Measurements from ENCODE around the gene AFDN.

Gene AFDN

DNA sequence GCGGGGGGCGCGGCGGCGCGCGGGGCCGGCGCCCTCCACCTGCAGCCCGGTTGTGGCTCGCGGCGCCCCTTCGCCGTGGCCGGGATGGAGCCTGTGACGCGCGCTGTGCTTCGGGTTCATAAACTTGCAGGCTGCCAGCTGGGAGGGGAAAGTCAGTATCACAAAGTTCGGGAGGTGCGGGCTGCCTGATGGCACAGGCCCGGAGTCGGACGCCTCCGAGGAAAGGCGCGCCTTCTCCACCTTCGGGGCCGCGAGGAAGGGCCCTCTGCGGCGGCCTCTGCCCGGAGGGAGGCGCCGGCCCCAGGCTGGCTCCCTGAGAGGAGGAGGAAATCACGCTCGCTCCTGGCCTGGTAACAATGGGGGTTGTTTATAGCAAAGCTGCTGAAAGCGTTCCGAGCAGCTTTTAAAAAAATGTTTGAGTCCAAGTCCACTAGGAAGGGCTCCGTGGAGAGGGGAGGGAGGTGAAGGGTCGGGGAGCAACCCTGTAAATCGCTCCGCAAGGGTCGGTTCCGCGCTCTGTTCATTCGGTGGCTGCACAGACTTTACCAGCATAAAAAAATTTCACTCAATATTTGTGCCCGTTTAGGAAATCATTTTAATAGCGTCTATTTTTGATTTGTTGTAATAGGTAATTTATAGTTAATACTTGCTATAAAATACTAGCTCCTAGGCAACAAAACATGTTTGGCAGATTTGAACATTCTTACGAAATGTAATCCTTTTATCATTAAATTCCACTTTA lies 1.0 kb downstream of the AFDN start:
- TF ChIP-seq, protein P1, sequence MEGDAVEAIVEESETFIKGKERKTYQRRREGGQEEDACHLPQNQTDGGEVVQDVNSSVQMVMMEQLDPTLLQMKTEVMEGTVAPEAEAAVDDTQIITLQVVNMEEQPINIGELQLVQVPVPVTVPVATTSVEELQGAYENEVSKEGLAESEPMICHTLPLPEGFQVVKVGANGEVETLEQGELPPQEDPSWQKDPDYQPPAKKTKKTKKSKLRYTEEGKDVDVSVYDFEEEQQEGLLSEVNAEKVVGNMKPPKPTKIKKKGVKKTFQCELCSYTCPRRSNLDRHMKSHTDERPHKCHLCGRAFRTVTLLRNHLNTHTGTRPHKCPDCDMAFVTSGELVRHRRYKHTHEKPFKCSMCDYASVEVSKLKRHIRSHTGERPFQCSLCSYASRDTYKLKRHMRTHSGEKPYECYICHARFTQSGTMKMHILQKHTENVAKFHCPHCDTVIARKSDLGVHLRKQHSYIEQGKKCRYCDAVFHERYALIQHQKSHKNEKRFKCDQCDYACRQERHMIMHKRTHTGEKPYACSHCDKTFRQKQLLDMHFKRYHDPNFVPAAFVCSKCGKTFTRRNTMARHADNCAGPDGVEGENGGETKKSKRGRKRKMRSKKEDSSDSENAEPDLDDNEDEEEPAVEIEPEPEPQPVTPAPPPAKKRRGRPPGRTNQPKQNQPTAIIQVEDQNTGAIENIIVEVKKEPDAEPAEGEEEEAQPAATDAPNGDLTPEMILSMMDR (IDR thresholded peaks at IDR 0.05; ENCODE audit: control insufficient read depth, insufficient read depth, low read depth, low read length, missing control alignments) = no peak
- no peak for DNase-seq (ENCODE audit: low read depth)
- peak overlapping the region; percentile 64 for H3K4me3 ChIP-seq (ENCODE audit: control insufficient read depth, low read depth, low read length)

DNA sequence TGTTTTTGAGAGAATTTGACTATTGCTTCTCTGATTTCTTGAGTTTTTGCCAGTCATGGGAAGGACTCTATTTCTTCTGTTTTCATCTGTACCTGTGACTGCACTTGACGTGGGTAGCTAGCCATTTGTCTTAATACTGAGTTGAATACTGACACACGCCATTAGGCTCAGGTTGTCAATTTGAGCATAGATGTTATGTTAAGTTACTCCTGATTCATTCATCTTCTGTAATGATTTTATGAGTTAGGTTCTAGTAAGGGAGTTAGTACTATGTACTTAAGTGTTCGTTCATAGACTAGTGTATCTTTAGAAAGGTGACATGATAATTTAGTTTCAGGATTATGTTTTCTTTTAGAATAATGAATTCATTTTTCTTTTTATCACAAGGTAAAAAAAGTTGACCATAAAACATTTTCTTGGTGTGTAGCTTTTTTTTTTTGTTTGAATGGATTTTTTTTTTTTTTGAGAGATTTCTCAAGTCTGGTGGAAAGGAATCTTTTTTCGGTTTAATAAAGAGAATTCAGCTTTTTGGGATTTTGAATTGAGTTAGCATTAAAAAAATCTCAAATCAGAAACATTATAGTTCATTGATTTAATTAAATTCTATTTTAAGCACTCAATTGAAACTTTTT lies 1.7 kb downstream of the AFDN start:
- no peak for DNase-seq (ENCODE audit: low read depth)
- H3K4me3 ChIP-seq (ENCODE audit: control insufficient read depth, low read depth, low read length) = no peak overlapping the region
- TF ChIP-seq, protein P1 (IDR thresholded peaks at IDR 0.05; ENCODE audit: control insufficient read depth, insufficient read depth, low read depth, low read length, missing control alignments) = no peak

DNA sequence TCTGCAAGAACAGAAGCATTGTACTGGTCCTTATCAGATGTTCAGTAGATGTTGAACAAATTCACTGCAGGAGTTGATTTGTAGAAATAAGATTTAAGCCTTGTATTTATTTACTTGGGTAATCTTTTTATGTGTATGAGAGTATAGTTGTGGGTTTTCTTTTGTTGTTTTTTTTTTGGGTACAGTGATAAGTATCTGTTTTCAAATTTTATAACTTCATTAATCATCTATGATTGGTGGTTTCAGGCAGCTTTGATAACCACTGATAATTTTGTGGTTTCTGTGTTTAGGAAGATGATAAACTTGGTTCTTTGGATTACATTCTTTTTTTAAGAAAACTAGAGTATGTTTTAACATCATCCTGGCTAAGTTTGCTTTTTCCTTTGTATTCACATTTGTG lies 2.8 kb downstream of the AFDN start:
- H3K4me3 ChIP-seq (ENCODE audit: control insufficient read depth, low read depth, low read length) = no peak overlapping the region
- TF ChIP-seq, protein P1 (IDR thresholded peaks at IDR 0.05; ENCODE audit: control insufficient read depth, insufficient read depth, low read depth, low read length, missing control alignments) = no peak
- DNase-seq (ENCODE audit: low read depth) = no peak

DNA sequence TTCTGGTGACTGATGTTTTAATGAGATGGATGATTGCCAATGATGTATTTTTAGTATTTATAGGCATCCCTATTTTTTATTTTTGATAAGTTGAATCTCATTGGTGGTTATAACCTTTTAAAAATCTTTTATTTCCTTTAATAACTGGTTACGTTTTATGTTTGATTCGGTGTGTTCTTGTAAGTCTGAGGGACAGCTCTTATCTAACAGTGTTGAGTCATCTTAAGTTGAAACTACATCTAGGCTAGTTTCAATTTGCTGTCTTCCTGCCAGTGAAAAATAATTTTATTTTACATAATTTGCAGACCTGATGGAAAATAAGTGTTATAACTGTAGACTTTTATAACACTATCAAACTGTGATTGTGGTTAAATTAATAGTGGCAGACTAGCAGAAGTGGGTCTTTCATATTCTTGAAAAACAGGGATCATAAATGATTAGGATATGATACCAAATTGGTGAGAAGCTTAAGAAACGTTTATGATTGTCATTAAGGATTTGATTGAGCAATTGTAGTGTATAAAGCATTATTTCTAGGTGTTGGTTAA lies 4.6 kb downstream of the AFDN start:
- H3K4me3 ChIP-seq (ENCODE audit: control insufficient read depth, low read depth, low read length) = no peak overlapping the region
- no peak for DNase-seq (ENCODE audit: low read depth)
- TF ChIP-seq, protein P1 (IDR thresholded peaks at IDR 0.05; ENCODE audit: control insufficient read depth, insufficient read depth, low read depth, low read length, missing control alignments) = no peak

DNA sequence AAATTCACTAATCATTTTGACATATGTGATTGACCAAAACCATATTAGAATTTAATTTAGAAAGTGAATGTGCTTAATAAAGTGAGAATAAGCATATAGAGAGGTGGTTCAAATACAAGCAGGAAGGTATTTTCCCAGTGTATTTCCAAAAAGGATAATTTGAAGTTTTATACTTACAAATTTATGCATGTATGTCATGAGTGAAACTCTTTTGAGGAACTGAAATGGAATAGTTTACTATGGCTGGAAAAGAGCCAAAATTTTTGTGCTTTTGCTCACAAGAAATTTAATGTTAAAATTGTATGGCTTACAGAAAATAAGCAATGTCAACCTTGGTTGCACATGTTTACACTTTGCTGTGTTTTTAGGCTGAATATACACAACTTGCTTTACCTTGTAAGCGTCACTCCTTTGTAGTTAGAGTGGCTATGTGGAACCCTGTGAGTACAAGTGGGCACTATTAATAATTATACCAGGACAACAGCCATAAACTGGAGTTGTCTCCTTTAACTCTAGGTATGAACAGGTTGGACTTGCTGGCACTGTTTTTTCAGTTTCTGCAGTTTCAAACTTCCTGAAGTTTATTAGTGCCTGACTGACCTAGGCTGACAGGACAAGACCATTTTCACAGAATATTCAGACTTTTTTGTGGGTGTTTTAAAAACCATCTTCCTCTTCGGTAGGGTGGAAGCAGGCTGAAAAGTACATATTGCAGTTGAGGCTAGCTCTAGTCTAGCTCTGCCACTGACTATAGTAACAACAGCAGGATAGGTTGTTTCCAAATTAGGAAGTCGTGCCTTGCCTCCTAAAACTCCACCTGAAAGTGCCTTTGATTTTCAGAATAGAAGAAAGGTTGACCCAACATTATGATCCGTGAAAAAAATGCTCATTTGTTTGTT lies 6.0 kb downstream of the AFDN start:
- TF ChIP-seq, protein P1 (IDR thresholded peaks at IDR 0.05; ENCODE audit: control insufficient read depth, insufficient read depth, low read depth, low read length, missing control alignments) = no peak
- no peak overlapping the region for H3K4me3 ChIP-seq (ENCODE audit: control insufficient read depth, low read depth, low read length)
- no peak for DNase-seq (ENCODE audit: low read depth)

DNA sequence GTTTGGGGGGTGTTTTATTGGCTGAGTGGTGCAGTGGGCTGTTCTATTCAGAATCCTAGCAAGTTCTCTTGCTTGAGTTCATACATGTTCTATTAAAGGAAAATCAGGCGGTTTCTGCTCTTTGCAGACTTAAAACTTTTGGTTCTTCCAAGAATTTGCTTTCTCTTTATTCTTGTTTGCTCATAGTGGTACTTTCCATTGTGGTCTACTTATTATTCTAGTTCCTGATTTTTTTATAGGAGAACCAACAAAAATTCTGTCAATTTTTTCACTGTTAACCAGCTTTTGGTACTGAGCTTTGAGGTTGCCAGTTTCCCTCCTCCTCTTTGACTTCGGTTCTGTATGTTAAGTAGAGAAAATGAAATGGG lies 6.7 kb downstream of the AFDN start:
- DNase-seq (ENCODE audit: low read depth) = no peak
- TF ChIP-seq, protein P1 (IDR thresholded peaks at IDR 0.05; ENCODE audit: control insufficient read depth, insufficient read depth, low read depth, low read length, missing control alignments) = no peak
- no peak overlapping the region for H3K4me3 ChIP-seq (ENCODE audit: control insufficient read depth, low read depth, low read length)

Data from AG09309 (cell line).